BE2C (cell line): Measurements from ENCODE around the gene HEBP2.

Experiments
- DNase-seq: peaks from one replicate; pipeline ENCODE4 v3.0.0-alpha.2; 2020
- H3K27me3 ChIP-seq: fragments of 250-450 bp; sonication (Bioruptor Pico); 2 replicates; pipeline ENCODE4 v1.5.1; 2020; ENCODE audit warnings: mild to moderate bottlenecking
- H3K36me3 ChIP-seq: fragments of 250-450 bp; sonication (Bioruptor Pico); 2 replicates; pipeline ENCODE4 v1.5.1; 2020; ENCODE audit warnings: mild to moderate bottlenecking
- H3K4me1 ChIP-seq: fragments of 250-450 bp; sonication (Bioruptor Pico); 2 replicates; pipeline ENCODE4 v1.5.1; 2020
- H3K4me3 ChIP-seq: 2 replicates; pipeline ENCODE4 v1.5.1; 2011; ENCODE audit warnings: low read depth, low read length
- H3K9me3 ChIP-seq: fragments of 250-450 bp; sonication (Bioruptor Pico); 2 replicates; pipeline ENCODE4 v1.5.1; 2020
- TF ChIP-seq, protein P1 (sequence below): IDR thresholded peaks from 2 replicates; pipeline ENCODE4 v1.5.1; 2012; ENCODE audit warnings: mild to moderate bottlenecking, low read depth, low read length

HEBP2 gene

DNA sequence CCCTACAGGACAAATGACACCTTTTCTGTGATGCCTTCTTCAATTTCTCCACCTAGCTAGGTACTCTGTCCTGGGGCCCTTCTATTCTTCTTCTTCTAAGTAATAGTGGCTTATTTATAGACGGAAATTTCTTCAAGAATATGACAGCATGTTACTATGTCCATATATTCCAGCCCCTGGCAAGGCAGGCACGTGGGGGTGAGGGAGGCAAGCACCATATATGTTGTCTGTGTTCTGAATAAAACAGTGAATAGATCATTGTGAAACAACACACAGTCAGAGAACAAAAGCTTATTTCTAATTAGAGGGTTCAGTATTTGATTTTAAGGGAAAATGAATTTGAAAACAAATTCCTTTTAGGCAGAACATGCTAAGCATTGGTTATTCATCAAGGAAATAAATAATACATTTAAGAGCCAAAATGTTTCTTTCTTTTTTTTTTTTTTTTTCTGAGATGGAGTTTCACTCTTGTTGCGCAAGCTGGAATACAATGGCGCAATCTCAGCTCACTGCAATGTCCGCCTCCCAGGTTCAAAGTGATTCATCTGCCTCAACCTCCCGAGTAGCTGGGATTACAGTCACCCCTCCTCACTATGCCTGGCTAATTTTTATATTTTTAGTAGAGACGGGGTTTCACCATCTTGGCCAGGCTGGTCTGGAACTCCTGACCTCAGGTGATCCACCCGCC is 6.2 kb downstream of the HEBP2 start:
- Histone ChIP-seq H3K9me3 (no peaks in the 10 kb centered on the region), H3K4me3 (no peak overlapping the region), H3K4me1 (no peaks in the 10 kb centered on the region), H3K27me3 (no peaks in the 10 kb centered on the region), H3K36me3 (peaks cover 6% of the 10 kb centered on the region; the same call in 1 of the 2 replicates)
- DNase-seq = no peak
- TF ChIP-seq, protein P1, sequence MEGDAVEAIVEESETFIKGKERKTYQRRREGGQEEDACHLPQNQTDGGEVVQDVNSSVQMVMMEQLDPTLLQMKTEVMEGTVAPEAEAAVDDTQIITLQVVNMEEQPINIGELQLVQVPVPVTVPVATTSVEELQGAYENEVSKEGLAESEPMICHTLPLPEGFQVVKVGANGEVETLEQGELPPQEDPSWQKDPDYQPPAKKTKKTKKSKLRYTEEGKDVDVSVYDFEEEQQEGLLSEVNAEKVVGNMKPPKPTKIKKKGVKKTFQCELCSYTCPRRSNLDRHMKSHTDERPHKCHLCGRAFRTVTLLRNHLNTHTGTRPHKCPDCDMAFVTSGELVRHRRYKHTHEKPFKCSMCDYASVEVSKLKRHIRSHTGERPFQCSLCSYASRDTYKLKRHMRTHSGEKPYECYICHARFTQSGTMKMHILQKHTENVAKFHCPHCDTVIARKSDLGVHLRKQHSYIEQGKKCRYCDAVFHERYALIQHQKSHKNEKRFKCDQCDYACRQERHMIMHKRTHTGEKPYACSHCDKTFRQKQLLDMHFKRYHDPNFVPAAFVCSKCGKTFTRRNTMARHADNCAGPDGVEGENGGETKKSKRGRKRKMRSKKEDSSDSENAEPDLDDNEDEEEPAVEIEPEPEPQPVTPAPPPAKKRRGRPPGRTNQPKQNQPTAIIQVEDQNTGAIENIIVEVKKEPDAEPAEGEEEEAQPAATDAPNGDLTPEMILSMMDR = no peak

DNA sequence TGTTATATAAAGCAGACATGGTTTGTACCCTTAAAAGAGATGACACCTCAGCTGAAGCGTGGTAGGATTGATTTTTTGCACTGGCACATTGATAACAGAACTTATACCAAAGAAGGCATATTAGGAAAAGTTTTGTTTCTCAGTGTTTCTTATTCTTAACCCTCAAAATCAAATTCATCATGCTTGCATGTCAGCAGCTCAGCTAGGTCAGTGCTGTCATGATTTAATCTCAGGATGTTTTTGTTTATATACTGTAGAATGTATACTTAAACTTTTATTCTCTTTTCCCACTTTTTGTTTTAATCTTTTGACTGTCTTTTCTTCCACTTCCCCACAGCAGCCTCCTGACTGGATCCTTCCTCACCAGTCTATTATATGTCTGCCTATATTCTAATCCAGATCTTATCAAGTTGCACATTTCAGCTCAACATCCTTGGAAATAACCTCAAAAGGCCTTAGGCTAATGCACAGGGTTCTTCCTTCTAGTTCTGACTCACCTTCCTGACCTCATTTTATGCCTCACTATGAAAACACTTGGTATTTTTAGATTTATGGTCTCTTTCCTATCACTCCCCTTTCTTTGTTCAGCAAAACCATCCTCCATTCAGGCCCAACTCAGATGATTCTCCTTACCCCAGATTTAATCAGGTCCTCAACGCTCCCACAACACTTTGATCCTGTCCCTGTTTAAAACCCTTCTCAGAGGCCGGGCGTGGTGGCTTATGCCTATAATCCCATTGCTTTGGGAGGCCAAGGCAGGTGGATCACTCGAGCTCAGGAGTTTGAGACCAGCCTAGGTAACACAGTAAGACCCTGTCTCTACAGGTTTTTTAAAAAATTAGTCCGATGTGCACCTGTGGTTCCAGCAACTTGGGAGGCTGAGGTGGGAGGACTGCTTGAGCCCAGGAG is 7.2 kb downstream of the HEBP2 start:
- Histone ChIP-seq H3K4me1 (no peaks in the 10 kb centered on the region), H3K36me3 (peaks cover 6% of the 10 kb centered on the region; the same call in 1 of the 2 replicates), H3K4me3 (no peak overlapping the region), H3K27me3 (no peaks in the 10 kb centered on the region), H3K9me3 (no peaks in the 10 kb centered on the region)
- TF ChIP-seq, protein P1 = no peak
- DNase-seq = no peak

- Histone ChIP-seq H3K36me3 (peaks cover 2% of the 10 kb centered on the region; the same call in 1 of the 2 replicates), H3K4me3 (no peak overlapping the region), H3K4me1 (no peaks in the 10 kb centered on the region), H3K9me3 (no peaks in the 10 kb centered on the region), H3K27me3 (no peaks in the 10 kb centered on the region)
- no peak for DNase-seq
- TF ChIP-seq, protein P1 = no peak
Measured at GRCh38 chr6:138415125-138415524, 11.1 kb downstream of the HEBP2 start.

- Histone ChIP-seq H3K4me1 (no peaks in the 10 kb centered on the region), H3K36me3 (no peaks in the 10 kb centered on the region; the same call in 1 of the 2 replicates), H3K4me3 (no peak overlapping the region), H3K27me3 (no peaks in the 10 kb centered on the region), H3K9me3 (no peaks in the 10 kb centered on the region)
- TF ChIP-seq, protein P1 = no peak
- no peak for DNase-seq
Measured at GRCh38 chr6:138416206-138416605, 12.2 kb downstream of the HEBP2 start.

GRCh38 chr6:138417493-138418117 is 13.6 kb downstream of the HEBP2 start:
- Histone ChIP-seq H3K4me3 (no peak overlapping the region), H3K36me3 (no peaks in the 10 kb centered on the region; the same call in 1 of the 2 replicates), H3K27me3 (no peaks in the 10 kb centered on the region), H3K9me3 (no peaks in the 10 kb centered on the region), H3K4me1 (no peaks in the 10 kb centered on the region)
- DNase-seq = no peak
- TF ChIP-seq, protein P1 = no peak
